Mononuclear cell (primary cell): Measurements from ENCODE around the gene RAP1B. TPM values are rescaled to one million over a fixed set of nuclear protein-coding genes. Genes with fewer than 3 reads are reported as not detected.

Source experiments
- H3K27me3 ChIP-seq: 2 replicates; pipeline ENCODE4 v1.6.0; 2011; ENCODE audit warnings: low read length, control low read depth; ENCODE audit not compliant: insufficient read depth
- H3K4me1 ChIP-seq: 2 replicates; pipeline ENCODE4 v1.5.1; 2011; ENCODE audit warnings: mild to moderate bottlenecking, low read length, control low read depth; ENCODE audit not compliant: insufficient read depth
- H3K4me3 ChIP-seq: 2 replicates; pipeline ENCODE4 v1.5.1; 2011; ENCODE audit warnings: mild to moderate bottlenecking, low read length, moderate library complexity
- H3K9me3 ChIP-seq: 2 replicates; pipeline ENCODE4 v1.5.1; 2011; ENCODE audit warnings: low read depth, mild to moderate bottlenecking, control low read depth, low read length
- total RNA-seq: library from RNA; depleted of rRNA; stranded (reverse); fragments of >200 nt; gene quantifications from one replicate; pipeline ENCODE4 v1.2.3, GENCODE V29; 2012

Gene RAP1B
- total RNA-seq, 1 donor = 414 TPM

- Histone ChIP-seq H3K27me3 (no peaks in the 10 kb centered on the region), H3K9me3 (no peaks in the 10 kb centered on the region), H3K4me3 (no peak overlapping the region), H3K4me1 (peaks cover 67% of the 10 kb centered on the region)
Observed at GRCh38 chr12:68620519-68621471, 10.1 kb downstream of the RAP1B start.

GRCh38 chr12:68621472-68622081, 10.9 kb downstream of the RAP1B start:
- Histone ChIP-seq H3K9me3 (no peaks in the 10 kb centered on the region), H3K4me1 (peaks cover 59% of the 10 kb centered on the region), H3K4me3 (no peak overlapping the region), H3K27me3 (no peaks in the 10 kb centered on the region)

GRCh38 chr12:68622250-68622649, 11.6 kb downstream of the RAP1B start:
- no peaks in the 10 kb centered on the region for H3K9me3 ChIP-seq
- no peaks in the 10 kb centered on the region for H3K27me3 ChIP-seq
- H3K4me3 ChIP-seq = no peak overlapping the region
- H3K4me1 ChIP-seq = peaks cover 57% of the 10 kb centered on the region

GRCh38 chr12:68623059-68623458, 12.4 kb downstream of the RAP1B start:
- peaks cover 51% of the 10 kb centered on the region for H3K4me1 ChIP-seq
- no peaks in the 10 kb centered on the region for H3K9me3 ChIP-seq
- H3K27me3 ChIP-seq = no peaks in the 10 kb centered on the region
- no peak overlapping the region for H3K4me3 ChIP-seq

GRCh38 chr12:68623984-68624383, 13.3 kb downstream of the RAP1B start:
- no peak overlapping the region for H3K4me3 ChIP-seq

GRCh38 chr12:68624933-68625332, 14.2 kb downstream of the RAP1B start:
- Histone ChIP-seq H3K4me3 (no peak overlapping the region), H3K9me3 (no peaks in the 10 kb centered on the region), H3K27me3 (no peaks in the 10 kb centered on the region), H3K4me1 (peaks cover 46% of the 10 kb centered on the region)

More at GRCh38 chr12:68623984-68624383, 13.3 kb downstream of the RAP1B start:
- no peaks in the 10 kb centered on the region for H3K27me3 ChIP-seq
- H3K4me1 ChIP-seq = peaks cover 46% of the 10 kb centered on the region
- no peaks in the 10 kb centered on the region for H3K9me3 ChIP-seq

- H3K27me3 ChIP-seq = no peaks in the 10 kb centered on the region
- H3K4me3 ChIP-seq = no peak overlapping the region
- H3K4me1 ChIP-seq = peaks cover 36% of the 10 kb centered on the region
- no peaks in the 10 kb centered on the region for H3K9me3 ChIP-seq
Observed at GRCh38 chr12:68627673-68628319, 17.1 kb downstream of the RAP1B start.

- peaks cover 40% of the 10 kb centered on the region for H3K4me1 ChIP-seq
- no peak overlapping the region for H3K4me3 ChIP-seq
- H3K9me3 ChIP-seq = no peaks in the 10 kb centered on the region
Observed at GRCh38 chr12:68628698-68629097, 18.0 kb downstream of the RAP1B start.

GRCh38 chr12:68630050-68630449, 19.4 kb downstream of the RAP1B start:
- H3K27me3 ChIP-seq = no peaks in the 10 kb centered on the region
- H3K4me1 ChIP-seq = peaks cover 37% of the 10 kb centered on the region
- H3K9me3 ChIP-seq = no peaks in the 10 kb centered on the region
- no peak overlapping the region for H3K4me3 ChIP-seq

More at GRCh38 chr12:68628698-68629097, 18.0 kb downstream of the RAP1B start:
- no peaks in the 10 kb centered on the region for H3K27me3 ChIP-seq

- Histone ChIP-seq H3K4me1 (peaks cover 38% of the 10 kb centered on the region), H3K9me3 (no peaks in the 10 kb centered on the region), H3K4me3 (no peak overlapping the region), H3K27me3 (no peaks in the 10 kb centered on the region)
Observed at GRCh38 chr12:68630598-68630997, 19.9 kb downstream of the RAP1B start.

- H3K4me3 ChIP-seq = no peak overlapping the region
- no peaks in the 10 kb centered on the region for H3K27me3 ChIP-seq
- H3K9me3 ChIP-seq = no peaks in the 10 kb centered on the region
- H3K4me1 ChIP-seq = peaks cover 43% of the 10 kb centered on the region
Observed at GRCh38 chr12:68631227-68631626, 20.5 kb downstream of the RAP1B start.

- no peak overlapping the region for H3K4me3 ChIP-seq
- no peaks in the 10 kb centered on the region for H3K9me3 ChIP-seq
- H3K4me1 ChIP-seq = peaks cover 54% of the 10 kb centered on the region
- H3K27me3 ChIP-seq = no peaks in the 10 kb centered on the region
Observed at GRCh38 chr12:68632486-68632885, 21.8 kb downstream of the RAP1B start.

- peaks cover 57% of the 10 kb centered on the region for H3K4me1 ChIP-seq
- H3K4me3 ChIP-seq = no peak overlapping the region
- H3K27me3 ChIP-seq = no peaks in the 10 kb centered on the region
- H3K9me3 ChIP-seq = no peaks in the 10 kb centered on the region
Observed at GRCh38 chr12:68633614-68634558, 23.2 kb downstream of the RAP1B start.

GRCh38 chr12:68636268-68636667, 25.6 kb downstream of the RAP1B start:
- peaks cover 58% of the 10 kb centered on the region for H3K4me1 ChIP-seq
- no peaks in the 10 kb centered on the region for H3K9me3 ChIP-seq
- H3K27me3 ChIP-seq = no peaks in the 10 kb centered on the region
- H3K4me3 ChIP-seq = no peak overlapping the region
